Thyroid gland (tissue), 4 donors: Measurements from ENCODE around the gene AP1S1. TPM values are rescaled to one million over a fixed set of nuclear protein-coding genes. Genes with fewer than 3 reads are reported as not detected.

Source experiments
- DNase-seq, 2 donors: peaks; one replicate each; pipeline ENCODE4 v3.0.0-alpha.2; 2019
- H3K27ac ChIP-seq, 3 donors: fragments of 200-600 bp; sonication (generic); 1 replicate in 2 of 3; 2 replicates in 1 of 3; pipeline ENCODE4 v1.5.1; 2016 to 2019; ENCODE audit warnings: mild to moderate bottlenecking in 1 of 3, moderate library complexity in 1 of 3
- H3K27me3 ChIP-seq: fragments of 200-600 bp; sonication (generic); one replicate; pipeline ENCODE4 v1.5.1; 2019
- H3K36me3 ChIP-seq, 2 donors: fragments of 200-600 bp; sonication (generic); one replicate each; pipeline ENCODE4 v1.5.1; 2016 to 2019
- H3K4me1 ChIP-seq, 2 donors: fragments of 200-600 bp; sonication (generic); one replicate each; pipeline ENCODE4 v1.5.1; 2017 to 2019
- H3K4me3 ChIP-seq, 3 donors: fragments of 200-600 bp; sonication (generic); replicated peaks in 1 of 3; 1 replicate in 2 of 3; 2 replicates in 1 of 3; pipeline ENCODE4 v1.5.1; 2016; ENCODE audit warnings: mild to moderate bottlenecking in 1 of 3
- H3K9me3 ChIP-seq: fragments of 200-600 bp; sonication (generic); one replicate; pipeline ENCODE4 v1.5.1; 2017
- CTCF ChIP-seq, 6 experiments: fragments of 200-600 bp in 3 of 6; fragments of 450-650 bp in 3 of 6; sonication (generic) in 3 of 6; IDR thresholded peaks; one replicate each; pipeline ENCODE4 v1.5.1; 2016 to 2019; ENCODE audit warnings: antibody characterized with exemption in 6 of 6, mild to moderate bottlenecking in 2 of 6, inconsistent platforms in 1 of 6, moderate library complexity in 1 of 6
- POLR2A ChIP-seq, 2 donors: fragments of 450-650 bp; IDR thresholded peaks; one replicate each; pipeline ENCODE4 v1.6.1; 2017; ENCODE audit warnings: antibody characterized with exemption in 2 of 2, mild to moderate bottlenecking in 2 of 2, moderate library complexity in 1 of 2
- WGBS, 2 donors: methylation state at CpG; one replicate each; pipeline ENCODE4 v1.1.5; 2017; 5-methylcytosine and 5-hydroxymethylcytosine counted together
- intact Hi-C: fragments of 100-400 bp; cut with DNase I; formaldehyde crosslinking; loops from one replicate; pipeline ENCODE4 v1.15.1; 2023
- total RNA-seq, 4 donors: library from RNA; depleted of rRNA; stranded (reverse); fragments of >200 nt; gene quantifications; one replicate each; pipeline ENCODE4 v1.2.3, GENCODE V29; 2016

The AP1S1 gene
- total RNA-seq, 4 donors from 2014 or later = 29.0 to 59.6 (median 41.3) TPM

GRCh38 chr7:101185258-101185839, 31.1 kb downstream of the AP1S1 start:
- intact Hi-C loops = no loop called here
- DNase-seq = no peak
- Histone ChIP-seq H3K36me3 (no peaks in the 10 kb centered on the region), H3K27me3 (peaks cover 8% of the 10 kb centered on the region), H3K27ac (no peak overlapping the region), H3K4me3 (no peak overlapping the region), H3K9me3 (no peaks in the 10 kb centered on the region), H3K4me1 (no peaks in the 10 kb centered on the region)
- WGBS, 2 donors = 50 to 61% methylated on average over 5 of the region's 5 CpGs
- TF ChIP-seq CTCF (IDR thresholded peaks at IDR 0.05) = no peak
- TF ChIP-seq POLR2A (IDR thresholded peaks at IDR 0.05) = no peak

- Histone ChIP-seq H3K9me3 (no peaks in the 10 kb centered on the region), H3K36me3 (no peaks in the 10 kb centered on the region), H3K27me3 (peaks cover under 1% of the 10 kb centered on the region), H3K4me3 (no peak overlapping the region), H3K4me1 (no peaks in the 10 kb centered on the region), H3K27ac (no peak overlapping the region)
- no peak for DNase-seq
- TF ChIP-seq CTCF (IDR thresholded peaks at IDR 0.05) (no peak), POLR2A (IDR thresholded peaks at IDR 0.05) (no peak)
- intact Hi-C loops = no loop called here
- WGBS, 2 donors = 74 to 77% methylated on average over 6 of the region's 6 CpGs
Observed at GRCh38 chr7:101186194-101186593, 31.9 kb downstream of the AP1S1 start.

- Histone ChIP-seq H3K4me1 (no peaks in the 10 kb centered on the region), H3K9me3 (no peaks in the 10 kb centered on the region), H3K36me3 (no peaks in the 10 kb centered on the region), H3K27ac (no peak overlapping the region), H3K27me3 (no peaks in the 10 kb centered on the region), H3K4me3 (no peak overlapping the region)
- 83 to 85% methylated on average over 4 of the region's 4 CpGs for WGBS, 2 donors
- TF ChIP-seq POLR2A (IDR thresholded peaks at IDR 0.05) (no peak), CTCF (IDR thresholded peaks at IDR 0.05) (no peak)
- no peak for DNase-seq
- intact Hi-C loops = no loop called here
Observed at GRCh38 chr7:101186844-101187428, 32.7 kb downstream of the AP1S1 start.

- intact Hi-C loops = no loop called here
- H3K4me3 ChIP-seq = no peak overlapping the region
- no peak overlapping the region for H3K27ac ChIP-seq
- no peaks in the 10 kb centered on the region for H3K4me1 ChIP-seq
- no peak for DNase-seq
- H3K36me3 ChIP-seq = no peaks in the 10 kb centered on the region
- no peaks in the 10 kb centered on the region for H3K27me3 ChIP-seq
- 86 to 87% methylated on average over 8 of the region's 8 CpGs for WGBS, 2 donors
- H3K9me3 ChIP-seq = no peaks in the 10 kb centered on the region
- TF ChIP-seq CTCF (IDR thresholded peaks at IDR 0.05) = no peak
- no peak for TF ChIP-seq POLR2A (IDR thresholded peaks at IDR 0.05)
Observed at GRCh38 chr7:101189109-101189508, 34.8 kb downstream of the AP1S1 start.

- WGBS, 2 donors = 85 to 86% methylated on average over 17 of the region's 17 CpGs
- no peak for DNase-seq
- Histone ChIP-seq H3K36me3 (no peaks in the 10 kb centered on the region), H3K4me3 (no peak overlapping the region), H3K9me3 (no peaks in the 10 kb centered on the region), H3K27me3 (no peaks in the 10 kb centered on the region), H3K4me1 (no peaks in the 10 kb centered on the region), H3K27ac (no peak overlapping the region)
- intact Hi-C loops = no loop called here
- TF ChIP-seq POLR2A (IDR thresholded peaks at IDR 0.05) (no peak), CTCF (IDR thresholded peaks at IDR 0.05) (no peak)
Observed at GRCh38 chr7:101195884-101196283, 41.6 kb downstream of the AP1S1 start.
